HG02981 (cell line): Measurements from ENCODE around the gene SGSH.
"Not testable (repeated sequence)": the region's sequence is repeated elsewhere in the genome, so short reads cannot be mapped to it uniquely, and the experiment has no call there.

Experiments
- ATAC-seq: cut with Tn5 transposase; IDR thresholded peaks from one replicate; pipeline ENCODE4 v1.9.1; 2021; ENCODE audit warnings: mild to moderate bottlenecking, moderate library complexity; ENCODE audit not compliant: unreplicated experiment

The SGSH gene

GRCh38 chr17:80213643-80213975 is 6.5 kb downstream of the SGSH start:
- ATAC-seq = no peak

- no peak for ATAC-seq
Observed at GRCh38 chr17:80212962-80213642, 7.0 kb downstream of the SGSH start.

- no peak for ATAC-seq
Observed at GRCh38 chr17:80212511-80212910, 7.6 kb downstream of the SGSH start.

- no peak for ATAC-seq
Observed at GRCh38 chr17:80212109-80212508, 8.0 kb downstream of the SGSH start.

- ATAC-seq = no peak
Observed at GRCh38 chr17:80210348-80211108, 9.6 kb downstream of the SGSH start.

GRCh38 chr17:80209765-80210164 is 10.4 kb downstream of the SGSH start:
- ATAC-seq = no peak

GRCh38 chr17:80208050-80208449 is 12.1 kb downstream of the SGSH start:
- no peak for ATAC-seq

GRCh38 chr17:80205811-80206210 is 14.3 kb downstream of the SGSH start:
- no peak for ATAC-seq

- ATAC-seq = no peak
Observed at GRCh38 chr17:80204626-80205468, 15.3 kb downstream of the SGSH start.

GRCh38 chr17:80203471-80203963 is 16.6 kb downstream of the SGSH start:
- ATAC-seq = no peak

- ATAC-seq = no peak
Observed at GRCh38 chr17:80202197-80202596, 17.9 kb downstream of the SGSH start.

GRCh38 chr17:80201446-80201845 is 18.7 kb downstream of the SGSH start:
- no peak for ATAC-seq

- ATAC-seq = not testable (repeated sequence)
Observed at GRCh38 chr17:80199295-80199694, 20.8 kb downstream of the SGSH start.

- no peak for ATAC-seq
Observed at GRCh38 chr17:80198144-80198661, 21.9 kb downstream of the SGSH start.

- ATAC-seq = no peak
Observed at GRCh38 chr17:80196652-80197051, 23.5 kb downstream of the SGSH start.

- ATAC-seq = no peak
Observed at GRCh38 chr17:80195671-80196529, 24.2 kb downstream of the SGSH start.

GRCh38 chr17:80195141-80195540 is 25.0 kb downstream of the SGSH start:
- no peak for ATAC-seq

GRCh38 chr17:80191865-80192661 is 28.1 kb downstream of the SGSH start:
- no peak for ATAC-seq

GRCh38 chr17:80191192-80191591 is 28.9 kb downstream of the SGSH start:
- no peak for ATAC-seq

- no peak for ATAC-seq
Observed at GRCh38 chr17:80190716-80191115, 29.4 kb downstream of the SGSH start.
